Neuron (in vitro differentiated cells): Measurements from ENCODE around the gene NTRK3.

Experiments
- H2AFZ ChIP-seq: one replicate; pipeline ENCODE4 v1.6.1; 2013; ENCODE audit warnings: low read depth, mild to moderate bottlenecking, inconsistent platforms, low read length, moderate library complexity
- H3K27me3 ChIP-seq: one replicate; pipeline ENCODE4 v1.6.1; 2013; ENCODE audit warnings: low read length; ENCODE audit not compliant: insufficient read depth
- H3K36me3 ChIP-seq: one replicate; pipeline ENCODE4 v1.6.1; 2013; ENCODE audit warnings: low read length; ENCODE audit not compliant: insufficient read depth
- H3K4me1 ChIP-seq: one replicate; pipeline ENCODE4 v1.6.1; 2013; ENCODE audit warnings: low read length; ENCODE audit not compliant: insufficient read depth
- H3K4me3 ChIP-seq: 2 replicates; pipeline ENCODE4 v1.5.1; 2013; ENCODE audit warnings: mild to moderate bottlenecking, low read length, moderate library complexity
- H3K9me3 ChIP-seq: one replicate; pipeline ENCODE4 v1.6.1; 2013; ENCODE audit warnings: low read length

Gene NTRK3

DNA sequence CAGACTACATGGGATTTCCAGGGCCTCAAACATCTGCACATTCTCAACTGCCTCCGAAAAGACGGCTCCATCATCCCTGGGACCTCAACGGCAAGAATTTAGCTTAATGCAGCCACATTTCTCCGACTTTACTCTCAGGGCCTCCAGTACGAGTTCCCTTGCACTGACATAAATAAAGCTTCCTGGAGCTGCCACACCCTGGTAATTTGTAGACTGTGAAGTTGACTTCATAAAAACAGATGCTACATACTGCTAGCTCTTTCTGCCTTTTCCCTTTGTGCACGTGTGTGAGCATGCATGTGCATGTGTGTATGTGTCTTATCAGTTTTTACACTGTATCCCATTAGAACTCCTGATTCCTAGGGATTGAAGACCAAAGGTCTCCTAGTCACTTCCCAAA lies 122.7 kb downstream of the NTRK3 start:
- Histone ChIP-seq H3K4me1 (no peaks in the 10 kb centered on the region), H3K27me3 (no peaks in the 10 kb centered on the region), H3K36me3 (no peaks in the 10 kb centered on the region), H3K4me3 (no peak overlapping the region), H2AFZ (no peak overlapping the region), H3K9me3 (no peaks in the 10 kb centered on the region)

GRCh38 chr15:88132499-88132898 lies 124.0 kb downstream of the NTRK3 start:
- Histone ChIP-seq H3K4me1 (no peaks in the 10 kb centered on the region), H2AFZ (no peak overlapping the region), H3K27me3 (no peaks in the 10 kb centered on the region), H3K4me3 (no peak overlapping the region), H3K9me3 (no peaks in the 10 kb centered on the region), H3K36me3 (no peaks in the 10 kb centered on the region)

DNA sequence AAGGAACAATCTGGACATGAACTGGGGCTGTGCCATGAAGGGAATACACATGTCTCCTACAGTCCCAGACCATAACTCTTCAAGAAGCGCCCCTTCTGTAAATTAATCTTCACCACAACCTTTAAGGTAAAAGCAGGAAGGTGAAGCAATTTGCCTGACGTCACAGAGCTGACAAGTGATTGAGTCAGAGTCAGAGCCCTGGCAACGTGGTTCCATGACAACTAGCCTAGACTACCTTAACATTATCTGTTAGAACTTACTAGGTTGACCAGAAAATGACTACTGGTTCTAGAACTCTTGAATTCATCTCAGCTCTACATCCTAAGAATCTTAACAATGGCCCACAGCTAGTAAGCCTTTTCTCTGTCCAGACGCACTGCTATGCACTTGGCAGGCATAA lies 124.6 kb downstream of the NTRK3 start:
- H3K36me3 ChIP-seq = no peaks in the 10 kb centered on the region
- H3K27me3 ChIP-seq = no peaks in the 10 kb centered on the region
- H3K9me3 ChIP-seq = no peaks in the 10 kb centered on the region
- H2AFZ ChIP-seq = no peak overlapping the region
- no peaks in the 10 kb centered on the region for H3K4me1 ChIP-seq
- no peak overlapping the region for H3K4me3 ChIP-seq

DNA sequence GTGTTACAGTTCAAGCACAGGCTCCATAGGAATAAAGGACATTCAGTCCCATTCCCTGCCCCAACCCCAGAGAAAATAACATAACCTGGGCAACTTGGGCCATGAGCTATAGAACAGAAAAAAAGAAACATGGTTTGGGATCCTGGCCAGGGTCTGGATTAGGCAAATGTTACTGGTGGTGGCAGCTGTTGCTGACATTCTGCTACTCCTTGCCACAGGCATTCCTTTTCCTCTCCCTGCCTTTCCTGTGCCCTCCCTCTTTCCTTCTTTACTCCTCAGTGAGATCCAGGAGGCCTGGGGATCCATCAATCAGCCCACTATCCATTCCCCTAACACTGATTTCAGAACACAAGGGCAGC lies 129.1 kb downstream of the NTRK3 start:
- Histone ChIP-seq H3K27me3 (no peaks in the 10 kb centered on the region), H3K4me1 (no peaks in the 10 kb centered on the region), H3K9me3 (no peaks in the 10 kb centered on the region), H3K4me3 (no peak overlapping the region), H3K36me3 (no peaks in the 10 kb centered on the region), H2AFZ (no peak overlapping the region)

- Histone ChIP-seq H3K27me3 (no peaks in the 10 kb centered on the region), H3K9me3 (no peaks in the 10 kb centered on the region), H3K36me3 (no peaks in the 10 kb centered on the region), H3K4me3 (no peak overlapping the region), H3K4me1 (no peaks in the 10 kb centered on the region), H2AFZ (no peak overlapping the region)
These were observed 129.7 kb downstream of the NTRK3 start for GRCh38 chr15:88126695-88127431.

DNA sequence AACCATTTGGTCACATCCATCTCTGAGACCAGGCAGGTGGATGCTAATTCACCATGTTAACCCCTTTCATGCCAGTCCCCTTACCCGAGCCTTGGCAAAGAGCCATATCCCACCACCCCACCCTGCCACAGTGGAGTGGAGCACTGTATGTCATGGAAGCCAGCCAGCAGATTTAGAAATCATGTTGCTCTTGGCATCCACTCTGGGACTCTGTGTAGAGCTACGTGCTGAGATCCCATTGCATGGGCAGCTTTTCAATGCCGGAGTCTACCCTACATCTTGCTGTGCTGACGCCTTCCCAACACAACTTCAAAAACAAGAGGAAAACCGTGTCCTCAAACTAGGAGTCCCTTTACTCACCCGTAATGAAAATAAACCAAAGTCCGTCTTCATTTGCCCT lies 131.0 kb downstream of the NTRK3 start:
- no peak overlapping the region for H3K4me3 ChIP-seq
- H3K4me1 ChIP-seq = no peaks in the 10 kb centered on the region
- no peaks in the 10 kb centered on the region for H3K27me3 ChIP-seq
- no peaks in the 10 kb centered on the region for H3K9me3 ChIP-seq
- no peaks in the 10 kb centered on the region for H3K36me3 ChIP-seq
- H2AFZ ChIP-seq = no peak overlapping the region

DNA sequence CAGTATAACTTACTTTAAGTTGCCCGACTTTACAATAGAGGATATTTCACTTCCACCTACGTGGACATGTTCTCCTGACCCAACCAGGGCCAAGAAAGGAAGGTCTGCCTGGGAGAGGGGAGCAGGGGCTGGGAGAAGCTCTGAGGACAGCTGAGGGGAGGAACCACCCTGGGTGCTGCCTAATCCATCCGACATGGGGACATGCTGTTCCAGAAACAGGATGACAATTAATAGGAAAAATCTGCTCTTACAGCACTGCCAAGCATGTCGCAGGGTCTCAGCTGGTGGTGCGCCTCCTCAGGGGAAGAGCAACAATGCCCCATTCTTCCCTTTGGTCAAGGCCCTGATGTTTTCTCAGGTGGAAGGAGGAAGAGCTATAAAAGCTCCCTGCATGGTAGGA lies 132.3 kb downstream of the NTRK3 start:
- Histone ChIP-seq H3K27me3 (no peaks in the 10 kb centered on the region), H3K4me3 (no peak overlapping the region), H3K9me3 (no peaks in the 10 kb centered on the region), H3K36me3 (no peaks in the 10 kb centered on the region), H2AFZ (no peak overlapping the region), H3K4me1 (no peaks in the 10 kb centered on the region)

GRCh38 chr15:88121968-88122530 lies 134.5 kb downstream of the NTRK3 start:
- peaks cover 2% of the 10 kb centered on the region for H3K27me3 ChIP-seq
- H3K36me3 ChIP-seq = no peaks in the 10 kb centered on the region
- no peaks in the 10 kb centered on the region for H3K4me1 ChIP-seq
- H3K9me3 ChIP-seq = no peaks in the 10 kb centered on the region
- H3K4me3 ChIP-seq = no peak overlapping the region
- H2AFZ ChIP-seq = no peak overlapping the region

DNA sequence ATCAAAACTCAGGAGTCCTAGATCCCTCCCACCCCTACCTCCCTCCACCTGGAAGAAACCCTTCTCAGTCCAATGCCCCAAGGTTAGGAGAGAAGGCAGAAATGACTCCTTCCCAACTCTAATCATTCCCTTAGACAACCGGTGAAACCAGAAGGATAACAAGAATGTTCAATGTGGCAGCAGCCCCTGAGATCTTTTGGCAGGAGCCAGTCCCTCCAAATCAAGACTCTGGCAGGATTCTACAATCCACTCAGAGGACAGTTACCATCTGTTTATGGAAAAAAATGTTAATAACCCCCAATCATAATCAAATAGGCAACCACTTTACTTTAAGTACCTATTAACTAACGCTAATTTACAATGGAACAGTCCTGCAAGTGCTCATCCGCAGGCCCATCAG lies 136.5 kb downstream of the NTRK3 start:
- no peaks in the 10 kb centered on the region for H3K9me3 ChIP-seq
- peaks cover 2% of the 10 kb centered on the region for H3K27me3 ChIP-seq
- H3K36me3 ChIP-seq = no peaks in the 10 kb centered on the region

GRCh38 chr15:88118741-88119140 lies 137.8 kb downstream of the NTRK3 start:
- no peak overlapping the region for H3K4me3 ChIP-seq
- no peaks in the 10 kb centered on the region for H3K36me3 ChIP-seq
- H2AFZ ChIP-seq = no peak overlapping the region
- no peaks in the 10 kb centered on the region for H3K4me1 ChIP-seq
- no peaks in the 10 kb centered on the region for H3K9me3 ChIP-seq
- H3K27me3 ChIP-seq = peaks cover 2% of the 10 kb centered on the region

More for the DNA sequence above, 136.5 kb downstream of the NTRK3 start:
- no peak overlapping the region for H3K4me3 ChIP-seq
- H2AFZ ChIP-seq = no peak overlapping the region
- no peaks in the 10 kb centered on the region for H3K4me1 ChIP-seq

DNA sequence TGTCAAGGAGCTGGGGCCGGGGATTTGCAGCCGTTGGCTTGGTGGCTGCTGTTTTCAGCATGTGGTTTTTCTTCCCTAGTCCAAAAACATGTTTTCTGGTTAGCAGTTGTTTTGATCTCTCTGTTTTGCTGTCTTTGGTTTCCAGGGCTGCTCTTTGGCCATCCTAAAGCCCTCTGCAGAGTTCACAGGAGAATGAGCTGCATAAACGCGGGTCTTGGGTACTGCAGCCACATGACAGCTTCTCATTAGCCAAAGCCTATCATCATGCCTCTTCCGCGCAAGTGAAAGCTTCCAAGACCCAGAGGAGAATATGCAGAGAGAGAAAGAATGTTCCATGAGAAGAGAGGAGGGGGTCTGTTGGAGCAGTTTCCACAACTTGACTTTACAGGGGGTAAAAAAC lies 138.5 kb downstream of the NTRK3 start:
- no peaks in the 10 kb centered on the region for H3K4me1 ChIP-seq
- no peaks in the 10 kb centered on the region for H3K9me3 ChIP-seq
- peaks cover 2% of the 10 kb centered on the region for H3K27me3 ChIP-seq
- H3K36me3 ChIP-seq = no peaks in the 10 kb centered on the region
- H2AFZ ChIP-seq = no peak overlapping the region
- H3K4me3 ChIP-seq = no peak overlapping the region

DNA sequence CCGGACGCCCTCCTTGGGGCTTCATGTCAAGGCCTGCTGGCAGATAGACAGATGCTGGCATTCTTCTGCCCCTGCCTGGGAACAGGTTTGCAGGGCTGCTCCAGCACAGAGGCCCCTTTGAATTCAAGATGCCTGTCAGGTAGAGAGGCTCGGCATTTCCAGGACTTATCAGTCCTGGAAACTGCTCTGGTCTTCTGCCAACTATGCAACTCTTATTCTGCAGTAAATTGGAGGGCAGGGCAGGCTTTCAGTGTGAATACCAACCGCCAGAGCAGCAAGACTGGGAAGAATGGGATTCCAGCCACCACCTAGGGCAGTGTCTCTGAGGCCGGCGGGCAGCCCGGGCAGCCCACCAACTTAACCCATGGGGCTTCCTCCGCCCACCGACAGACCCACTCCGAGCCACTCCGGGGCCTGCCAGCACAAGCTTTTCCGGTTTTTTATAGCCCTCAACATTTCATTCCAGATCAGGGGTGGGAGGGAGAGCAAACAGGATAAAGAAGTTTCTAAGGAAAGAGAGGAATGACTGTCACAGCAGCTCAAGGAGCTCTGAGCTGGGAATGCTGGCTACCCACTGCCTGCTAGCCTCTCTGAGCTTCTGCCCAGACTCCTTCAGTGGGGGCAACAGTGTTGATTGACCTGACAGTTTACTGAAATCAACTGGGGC lies 140.9 kb downstream of the NTRK3 start:
- no peaks in the 10 kb centered on the region for H3K9me3 ChIP-seq
- no peaks in the 10 kb centered on the region for H3K36me3 ChIP-seq
- no peaks in the 10 kb centered on the region for H3K4me1 ChIP-seq
- no peak overlapping the region for H3K4me3 ChIP-seq
- H2AFZ ChIP-seq = no peak overlapping the region
- peaks cover 2% of the 10 kb centered on the region for H3K27me3 ChIP-seq

- Histone ChIP-seq H2AFZ (no peak overlapping the region), H3K4me3 (no peak overlapping the region), H3K36me3 (no peaks in the 10 kb centered on the region), H3K27me3 (no peaks in the 10 kb centered on the region), H3K4me1 (no peaks in the 10 kb centered on the region), H3K9me3 (no peaks in the 10 kb centered on the region)
These were observed 142.8 kb downstream of the NTRK3 start for GRCh38 chr15:88113613-88114308.
